Stimulated activated CD4-positive, alpha-beta T cell treated with anti-CD3 and anti-CD28 coated beads, Interleukin-4, amount 100 ng/mL, for 1 hour (primary cell): ENCODE data around the gene COPS8.

Experiments used
- DNase-seq: peaks from one replicate; pipeline ENCODE4 v3.0.0-alpha.2; 2020

COPS8 gene

DNA sequence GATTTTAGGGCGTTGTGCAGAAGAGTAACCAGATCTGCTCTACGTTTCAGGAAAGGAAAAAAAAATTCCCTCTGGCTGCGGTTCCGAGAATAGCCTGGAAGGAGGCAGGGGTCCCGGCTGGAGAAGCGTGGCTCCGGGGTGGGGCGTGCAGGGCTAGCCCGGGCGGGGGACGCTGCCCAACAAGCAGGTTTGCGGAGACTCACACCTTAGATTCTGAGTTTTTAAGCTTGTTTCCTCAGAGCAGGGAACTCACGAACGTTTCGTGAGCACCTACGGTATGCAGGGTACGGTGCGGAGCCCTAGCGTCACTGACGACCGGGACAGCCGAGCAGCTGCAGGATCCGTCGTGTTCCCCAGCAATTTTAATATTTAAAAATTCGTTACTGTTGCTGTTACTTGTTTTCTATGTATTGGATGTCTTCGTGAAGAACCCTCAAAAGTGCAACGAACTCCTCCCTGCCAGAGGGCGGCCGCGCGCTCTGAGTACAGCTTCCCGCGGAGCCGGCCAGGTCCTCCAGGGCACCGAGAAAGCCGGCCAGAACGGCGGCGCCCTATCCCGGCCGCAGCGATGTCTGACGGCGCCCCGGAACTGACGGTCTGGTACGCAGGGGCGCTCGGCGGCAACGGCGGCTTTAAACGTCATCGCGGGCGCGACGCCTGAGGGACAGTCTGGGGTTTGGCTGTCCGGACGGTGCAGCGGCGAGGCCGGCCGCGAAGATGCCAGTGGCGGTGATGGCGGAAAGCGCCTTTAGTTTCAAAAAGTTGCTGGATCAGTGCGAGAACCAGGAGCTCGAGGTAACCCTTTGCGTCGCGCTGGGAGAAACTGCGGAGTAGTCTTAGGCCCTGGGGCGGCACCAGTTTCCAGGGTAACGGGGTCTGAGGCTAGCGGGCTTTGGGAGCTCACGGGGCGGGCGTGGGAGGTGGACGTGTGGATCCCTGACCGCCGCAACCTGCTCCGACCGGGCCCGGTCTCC, at the start of gene COPS8:
COPS8 (plus strand) TSS at position 642 of the 974 bp plus-strand sequence; CDS start at position 718, 76 bp downstream.
- peak; percentile 90 for DNase-seq

- DNase-seq: no peak
These were observed 46.2 kb upstream of the COPS8 start for GRCh38 chr2:237039301-237040031.

DNA sequence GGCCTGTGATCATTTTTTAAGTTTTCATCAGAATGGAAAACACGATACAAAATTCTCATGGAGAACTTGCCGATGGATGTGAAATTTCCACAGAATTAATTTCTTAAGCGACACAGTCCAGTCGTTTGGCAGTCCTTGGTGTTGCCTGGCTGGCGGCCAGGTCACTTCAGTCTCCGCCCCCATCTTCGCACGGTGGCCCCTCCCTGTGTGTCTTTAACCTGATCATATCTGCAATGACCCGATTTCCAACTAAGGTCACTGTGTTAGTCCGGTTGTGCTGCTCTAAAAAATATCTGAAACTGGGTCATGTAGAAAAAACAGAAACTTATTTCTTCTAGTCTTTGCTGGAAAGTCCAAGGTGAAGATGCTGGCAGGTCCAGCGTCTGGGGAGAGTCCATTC, 44.5 kb upstream of the COPS8 start:
- no peak for DNase-seq

- no peak for DNase-seq
These were observed 43.6 kb upstream of the COPS8 start for GRCh38 chr2:237042101-237042500.

GRCh38 chr2:237043866-237044265, 41.8 kb upstream of the COPS8 start:
- no peak for DNase-seq

GRCh38 chr2:237044281-237044680, 41.4 kb upstream of the COPS8 start:
- DNase-seq: no peak

GRCh38 chr2:237045449-237045848, 40.2 kb upstream of the COPS8 start:
- no peak for DNase-seq

DNA sequence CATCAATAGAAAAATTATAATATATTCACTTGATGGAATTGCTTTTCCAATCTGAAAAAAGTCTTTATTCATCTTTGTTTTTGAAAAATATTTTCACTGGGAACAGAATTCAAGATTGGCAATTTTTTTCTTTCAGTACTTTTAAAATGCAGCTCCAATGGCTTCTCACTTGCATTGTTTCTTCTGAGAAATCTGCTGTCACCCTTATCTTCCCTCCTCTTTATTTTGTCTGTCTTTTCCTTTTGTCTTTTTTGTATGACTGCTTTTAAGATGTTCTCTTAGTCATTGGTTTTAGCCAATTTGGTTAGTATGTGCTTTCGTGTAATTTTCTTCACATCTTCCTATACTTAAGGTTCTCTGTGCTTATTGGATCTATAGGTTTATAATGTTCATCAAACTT, 37.1 kb upstream of the COPS8 start:
- no peak for DNase-seq

- DNase-seq: no peak
These were observed 33.8 kb upstream of the COPS8 start for GRCh38 chr2:237051861-237052260.

GRCh38 chr2:237053066-237053465, 32.6 kb upstream of the COPS8 start:
- DNase-seq: no peak

DNA sequence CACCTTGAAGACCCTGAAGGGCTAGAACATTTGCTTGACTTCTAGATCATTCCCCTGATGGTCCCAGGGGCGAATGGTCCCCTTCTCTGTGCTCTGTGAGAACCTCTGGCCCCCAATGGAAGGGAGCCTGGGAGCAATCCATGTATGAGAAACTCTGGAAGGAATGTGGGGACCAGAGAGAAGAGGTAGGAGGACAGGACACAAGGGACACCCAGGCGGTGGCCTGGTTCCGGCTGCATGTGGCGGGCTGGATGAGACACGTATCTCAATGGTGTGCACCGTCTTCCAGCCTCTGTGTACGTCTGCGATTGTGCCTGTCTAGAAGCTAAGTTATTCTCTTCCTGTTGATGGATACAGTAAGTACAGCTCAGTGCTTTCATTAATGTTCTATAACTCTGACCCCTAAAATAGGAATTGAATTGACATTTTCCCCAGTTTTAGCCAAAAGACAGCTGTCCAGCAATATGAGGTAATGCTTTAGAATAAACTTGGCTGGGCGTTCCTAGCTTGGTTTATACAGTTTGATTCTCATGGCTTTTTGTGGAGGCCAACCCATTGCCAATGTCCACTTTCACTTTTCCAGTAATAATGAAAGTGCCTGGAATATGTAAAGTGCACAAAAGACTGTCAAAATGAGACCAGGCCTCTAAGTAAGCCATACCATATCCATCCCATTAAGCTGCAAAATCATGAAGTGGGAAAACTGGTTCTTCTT, 30.1 kb upstream of the COPS8 start:
- DNase-seq: no peak

DNA sequence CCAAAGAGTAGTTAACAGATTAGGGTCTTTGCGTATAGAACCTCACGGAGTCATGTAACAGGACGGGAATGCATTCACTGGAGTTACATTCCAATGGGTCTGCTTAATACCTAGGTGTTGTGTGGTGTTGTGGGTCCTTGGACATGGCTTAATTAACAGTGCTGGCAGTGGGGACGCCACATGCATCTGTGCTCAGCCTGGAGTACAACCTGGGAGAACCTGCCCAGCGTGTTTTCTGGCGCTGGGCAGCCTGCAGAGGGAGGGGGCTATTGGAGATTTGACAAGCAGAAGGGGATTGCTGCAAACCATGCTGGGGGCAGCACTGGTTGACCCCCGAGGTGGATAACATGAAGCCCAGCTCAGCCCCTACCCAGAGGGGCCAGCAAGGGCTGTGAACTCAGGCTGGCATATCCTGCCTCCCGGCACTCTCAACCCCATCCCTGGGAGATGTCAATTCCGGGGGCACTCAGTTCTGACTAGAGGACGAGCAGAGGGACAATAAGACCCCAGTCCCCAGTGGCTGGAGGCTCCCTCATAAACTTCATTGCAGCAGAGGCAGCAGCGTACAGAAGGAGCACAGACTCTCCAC, 29.3 kb upstream of the COPS8 start:
- no peak for DNase-seq

GRCh38 chr2:237057107-237057506, 28.6 kb upstream of the COPS8 start:
- no peak for DNase-seq

GRCh38 chr2:237057893-237058300, 27.8 kb upstream of the COPS8 start:
- no peak for DNase-seq

GRCh38 chr2:237058423-237058822, 27.3 kb upstream of the COPS8 start:
- no peak for DNase-seq

DNA sequence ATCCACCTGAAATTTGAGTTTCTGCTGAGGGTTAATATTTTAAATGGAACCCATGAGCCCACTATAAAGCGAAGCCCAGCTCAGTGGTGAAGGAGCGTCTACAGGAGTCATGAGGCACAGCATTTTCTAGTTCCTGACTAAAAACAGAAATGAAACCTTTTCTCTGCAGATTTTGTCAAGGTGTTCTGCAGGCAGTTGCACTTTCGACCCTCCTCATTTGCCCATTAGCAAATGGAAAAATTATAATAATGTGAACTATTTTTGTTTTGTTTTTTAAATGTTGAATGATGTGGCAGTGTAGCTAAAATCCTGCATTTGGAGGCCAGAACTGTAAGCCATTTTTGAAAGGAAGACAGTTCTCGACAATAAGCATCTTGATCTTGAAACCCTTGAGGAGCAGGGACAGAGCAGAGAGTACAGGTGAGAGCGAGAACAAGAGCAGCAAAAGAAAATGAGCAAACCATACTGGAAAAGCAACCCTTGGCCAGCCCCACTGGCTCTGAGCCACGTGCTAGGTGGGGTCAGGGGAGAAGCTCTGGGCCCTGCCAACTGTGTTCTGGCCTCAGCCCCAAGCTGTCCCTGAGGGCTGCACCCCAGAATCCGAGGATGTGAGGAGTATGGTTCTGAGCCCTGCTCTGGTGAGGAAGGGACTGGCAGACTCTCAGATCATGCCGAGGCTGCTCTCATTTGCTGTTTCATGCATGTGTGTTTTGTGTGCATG, 26.4 kb upstream of the COPS8 start:
- no peak for DNase-seq

GRCh38 chr2:237060534-237061312, 25.0 kb upstream of the COPS8 start:
- DNase-seq: no peak

DNA sequence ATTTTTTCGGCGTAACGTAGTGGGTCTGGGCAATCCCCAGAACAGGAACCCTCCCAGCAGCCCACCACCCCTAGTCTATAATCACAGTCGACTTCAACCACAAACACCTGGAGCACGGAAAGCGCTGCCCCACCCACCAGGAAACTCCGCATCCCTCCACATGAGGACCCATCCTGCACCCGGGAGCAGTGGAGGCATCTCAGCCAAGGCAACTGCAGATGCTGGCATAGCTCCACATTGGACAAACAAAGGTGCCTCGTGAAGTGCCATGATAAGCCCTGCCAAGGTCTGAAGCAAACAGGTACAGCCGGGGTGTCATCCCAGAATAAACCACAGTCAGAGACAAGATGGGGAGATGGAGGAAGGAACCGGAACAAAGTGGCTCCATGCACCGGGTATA, 24.3 kb upstream of the COPS8 start:
- no peak for DNase-seq

DNA sequence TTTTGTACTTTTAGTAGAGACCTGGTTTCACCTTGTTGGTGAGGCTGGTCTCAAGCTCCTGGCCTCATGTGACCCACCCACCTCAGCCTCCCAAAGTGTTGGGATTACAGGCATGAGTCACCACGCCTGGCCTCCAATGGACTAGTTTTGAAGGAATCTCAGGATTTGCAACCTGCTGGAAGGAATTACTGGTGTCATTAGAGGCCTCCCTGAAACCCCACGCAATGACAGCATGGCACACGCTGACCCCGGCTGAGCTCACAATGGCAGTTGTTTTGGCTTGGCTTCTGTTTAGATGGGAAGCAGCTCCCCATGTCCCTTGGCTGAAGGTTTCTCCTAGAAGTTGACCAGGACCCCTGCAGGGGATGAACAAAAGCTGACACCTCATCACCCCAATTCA, 23.1 kb upstream of the COPS8 start:
- no peak for DNase-seq

- no peak for DNase-seq
These were observed 21.3 kb upstream of the COPS8 start for GRCh38 chr2:237064203-237065070.

GRCh38 chr2:237065071-237065377, 20.7 kb upstream of the COPS8 start:
- no peak for DNase-seq
